Hepatocyte (in vitro differentiated cells): ENCODE results near the gene ARID4B.

Experiments used
- CTCF ChIP-seq: fragments of 200-600 bp; sonication (generic); IDR thresholded peaks from 2 replicates; pipeline ENCODE4 v1.5.1; 2016; ENCODE audit warnings: antibody characterized with exemption, mild to moderate bottlenecking; ENCODE audit not compliant: poor library complexity
- EZH2 ChIP-seq: fragments of 200-600 bp; sonication (generic); IDR thresholded peaks from 2 replicates; pipeline ENCODE4 v1.6.1; 2016; ENCODE audit warnings: antibody characterized with exemption, mild to moderate bottlenecking, borderline replicate concordance
- EZH2phosphoT487 ChIP-seq: fragments of 200-600 bp; sonication (generic); IDR thresholded peaks from one replicate; pipeline ENCODE4 v1.6.1; 2018; ENCODE audit warnings: antibody characterized with exemption, mild to moderate bottlenecking, low read depth, moderate library complexity; ENCODE audit not compliant: unreplicated experiment, severe bottlenecking

GRCh38 chr1:235293322-235293942 lies 34.5 kb downstream of the ARID4B start:
- TF ChIP-seq CTCF = no peak
- TF ChIP-seq EZH2phosphoT487 = no peak
- TF ChIP-seq EZH2 = no peak
